HL-60 (cell line): ENCODE data around the gene TMEM154.

Source experiments
- CTCF ChIP-seq: IDR thresholded peaks from one replicate; pipeline ENCODE4 v1.5.1; 2011; ENCODE audit warnings: low read length, control low read depth, inconsistent platforms; ENCODE audit not compliant: insufficient read depth
- GABPA ChIP-seq: IDR thresholded peaks from 2 replicates; pipeline ENCODE4 v1.6.1; 2012; ENCODE audit warnings: low read depth
- POLR2AphosphoS5 ChIP-seq: IDR thresholded peaks from 2 replicates; pipeline ENCODE4 v1.6.1; 2012; ENCODE audit warnings: low read depth
- REST ChIP-seq: IDR thresholded peaks from 2 replicates; pipeline ENCODE4 v1.6.1; 2012; ENCODE audit warnings: low read depth; ENCODE audit not compliant: insufficient replicate concordance
- SPI1 ChIP-seq: IDR thresholded peaks from 2 replicates; pipeline ENCODE4 v1.6.1; 2012; ENCODE audit warnings: low read depth, mild to moderate bottlenecking, borderline replicate concordance

- TF ChIP-seq CTCF (no peak), POLR2AphosphoS5 (no peak), REST (no peak), GABPA (no peak), SPI1 (no peak)
These were observed 53.0 kb downstream of the TMEM154 start for GRCh38 chr4:152626790-152627189.
